B cell (primary cell): ENCODE data around the gene WDR38. TPM values are rescaled to one million over a fixed set of nuclear protein-coding genes. Genes with fewer than 3 reads are reported as not detected.

ENCODE experiments used
- ATAC-seq: fragments of 200-7000 bp; cut with Tn5 transposase; one replicate; pipeline ENCODE4 v1.10.0; 2021; ENCODE audit warnings: low read depth, mild to moderate bottlenecking, moderate number of reproducible peaks, moderate library complexity
- CTCF ChIA-PET: fragments of 350-600 bp; sonication (Branson Sonifier 250); formaldehyde crosslinking; loops from one replicate; lab custom pipeline; 2021; ENCODE audit warnings: antibody characterized with exemption, inconsistent platforms; lab: Charles Lee
- POLR2A ChIA-PET: fragments of 350-600 bp; sonication (Branson Sonifier 250); formaldehyde crosslinking; loops from one replicate; lab custom pipeline; 2021; ENCODE audit warnings: antibody characterized with exemption; lab: Charles Lee
- DNase-seq: peaks from one replicate; pipeline ENCODE4 v3.0.0; 2013
- H2AFZ ChIP-seq: 2 replicates; pipeline ENCODE4 v1.6.1; 2012; ENCODE audit warnings: mild to moderate bottlenecking, low read depth, low read length; ENCODE audit not compliant: insufficient read depth, poor library complexity, severe bottlenecking
- H3K27ac ChIP-seq, 2 donors: 1 replicate in 1 of 2; 2 replicates in 1 of 2; pipeline ENCODE4 v1.5.1; 2012 to 2013; ENCODE audit warnings: low read length in 2 of 2, mild to moderate bottlenecking in 2 of 2, moderate library complexity in 1 of 2
- H3K27me3 ChIP-seq, 4 experiments: fragments of 200-600 bp in 1 of 4; sonication (generic) in 1 of 4; replicated peaks in 1 of 4; 1 replicate in 2 of 4; 2 replicates in 2 of 4; pipeline versions ENCODE4 v1.6.1 to v1.7.0; 2013 to 2016; ENCODE audit warnings: low read length in 3 of 4, mild to moderate bottlenecking in 2 of 4, mixed read lengths in 1 of 4, moderate library complexity in 1 of 4; ENCODE audit not compliant: insufficient read depth in 4 of 4, control insufficient read depth in 3 of 4; ENCODE audit errors: control extremely low read depth in 1 of 4
- H3K36me3 ChIP-seq, 2 experiments: replicated peaks in 1 of 2; 1 replicate in 1 of 2; 2 replicates in 1 of 2; pipeline versions ENCODE4 v1.6.1 to v1.7.1; 2013; ENCODE audit warnings: low read length in 1 of 2; ENCODE audit not compliant: insufficient read depth in 2 of 2, control insufficient read depth in 1 of 2; ENCODE audit errors: control extremely low read depth in 1 of 2, extremely low read depth in 1 of 2
- H3K4me1 ChIP-seq, 2 donors: fragments of 200-600 bp in 1 of 2; sonication (generic) in 1 of 2; 1 replicate in 1 of 2; 2 replicates in 1 of 2; pipeline versions ENCODE4 v1.5.1 to v1.6.1; 2013 to 2017; ENCODE audit warnings: low read length in 2 of 2; ENCODE audit not compliant: control insufficient read depth in 2 of 2, insufficient read depth in 2 of 2
- H3K4me2 ChIP-seq: replicated peaks from 2 replicates; pipeline ENCODE3; 2012; ENCODE audit warnings: mild to moderate bottlenecking, low read depth, low read length; ENCODE audit not compliant: poor library complexity, severe bottlenecking
- H3K4me3 ChIP-seq, 5 experiments: fragments of 200-600 bp in 1 of 5; sonication (generic) in 1 of 5; 1 replicate in 3 of 5; 2 replicates in 2 of 5; pipeline versions ENCODE4 v1.5.1 to v1.7.0; 2011 to 2016; ENCODE audit warnings: low read length in 4 of 5, mild to moderate bottlenecking in 4 of 5, low read depth in 2 of 5, control low read depth in 1 of 5, moderate library complexity in 1 of 5; ENCODE audit not compliant: insufficient read depth in 1 of 5; ENCODE audit errors: control extremely low read depth in 1 of 5, extremely low read depth in 1 of 5
- H3K79me2 ChIP-seq: fragments of 200-600 bp; sonication (generic); one replicate; pipeline ENCODE4 v1.6.0; 2016; ENCODE audit warnings: low read length; ENCODE audit not compliant: control insufficient read depth, insufficient read depth
- H3K9ac ChIP-seq: fragments of 200-600 bp; sonication (generic); 2 replicates; pipeline ENCODE4 v1.6.1; 2017; ENCODE audit warnings: mild to moderate bottlenecking, low read length, moderate library complexity
- H3K9me3 ChIP-seq, 3 donors: one replicate each; pipeline versions ENCODE4 v1.6.1 to v1.7.1; 2013; ENCODE audit warnings: low read length in 2 of 3; ENCODE audit not compliant: control insufficient read depth in 2 of 3, insufficient read depth in 1 of 3; ENCODE audit errors: control extremely low read depth in 1 of 3
- H4K20me1 ChIP-seq: 2 replicates; pipeline ENCODE4 v1.6.0; 2012; ENCODE audit warnings: mild to moderate bottlenecking, low read length; ENCODE audit not compliant: insufficient read depth, control insufficient read depth, poor library complexity, severe bottlenecking
- H3K27ac Mint-ChIP-seq: one replicate; pipeline ENCODE4 v1.8.0; 2021; ENCODE audit warnings: mixed read lengths
- H3K27me3 Mint-ChIP-seq: one replicate; pipeline ENCODE4 v1.8.0; 2021; ENCODE audit warnings: mixed read lengths
- H3K4me1 Mint-ChIP-seq: one replicate; pipeline ENCODE4 v1.8.0; 2021; ENCODE audit warnings: mixed read lengths
- H3K4me3 Mint-ChIP-seq: one replicate; pipeline ENCODE4 v1.8.0; 2021; ENCODE audit warnings: mixed read lengths
- H3K9me3 Mint-ChIP-seq: one replicate; pipeline ENCODE4 v1.8.0; 2022; ENCODE audit warnings: mixed read lengths; ENCODE audit not compliant: insufficient read depth
- CTCF ChIP-seq: fragments of 200-600 bp; IDR thresholded peaks from one replicate; pipeline ENCODE4 v1.8.0; 2022; ENCODE audit warnings: antibody characterized with exemption, mild to moderate bottlenecking
- EZH2 ChIP-seq: IDR thresholded peaks from 2 replicates; pipeline ENCODE4 v1.6.1; 2012; ENCODE audit warnings: borderline replicate concordance, low read depth, mild to moderate bottlenecking, moderate library complexity, low read length; ENCODE audit not compliant: insufficient read depth, poor library complexity, severe bottlenecking
- WGBS: methylation state at CpG from one replicate; pipeline ENCODE4 v1.1.5; 2013; ENCODE audit warnings: missing lambda C conversion rate; ENCODE audit not compliant: insufficient coverage; 5-methylcytosine and 5-hydroxymethylcytosine counted together
- intact Hi-C: fragments of 100-400 bp; cut with micrococcal nuclease; formaldehyde crosslinking; loops from one replicate; pipeline ENCODE4 v1.10.0; 2022
- polyA plus RNA-seq: library from polyadenylated mRNA; depleted of rRNA; stranded (reverse); fragments of >200 nt; gene quantifications from 2 replicates; pipeline ENCODE4 v1.2.3, GENCODE V29; 2012
- total RNA-seq, 2 donors: library from RNA; stranded (reverse); fragments of 120-200 nt in 1 of 2; gene quantifications; 1 replicate in 1 of 2; 2 replicates in 1 of 2; pipeline versions ENCODE4 v1.2.3 to v1.2.4, GENCODE V29; 2013 to 2022

The WDR38 gene
- total and polyA plus RNA-seq, 2 donors (not counting 1 experiment from before 2014, with no cell fraction given), result not detected

GRCh38 chr9:124841075-124841821 is 12.0 kb upstream of the WDR38 start:
- H3K27ac ChIP-seq, result no peak overlapping the region
- H3K9me3 ChIP-seq, result no peaks in the 10 kb centered on the region
- H3K27ac Mint-ChIP-seq, result no peak overlapping the region
- no peak overlapping the region for H3K4me3 ChIP-seq
- peaks cover 8% of the 10 kb centered on the region for H3K27me3 Mint-ChIP-seq
- H2AFZ ChIP-seq, result no peak overlapping the region
- ATAC-seq (no peak), DNase-seq (no peak)
- H3K79me2 ChIP-seq, result no peaks in the 10 kb centered on the region
- H3K27me3 ChIP-seq, result peaks cover 0 to 6% (median 0%) of the 10 kb centered on the region in 4 experiments
- H3K4me3 Mint-ChIP-seq, result no peak overlapping the region
- no peak overlapping the region for H3K4me2 ChIP-seq
- TF ChIP-seq EZH2, result no peak
- TF ChIP-seq CTCF, result no peak
- H3K36me3 ChIP-seq, result no peaks in the 10 kb centered on the region
- CTCF ChIA-PET, result interaction anchor here (0.7 to 4.0 kb wide), 6 partner anchors 12 to 224 kb away, joined by 3 to 29 read pairs (median 4); partner anchors contain the start of genes NR6A1 and WDR38
- no peaks in the 10 kb centered on the region for H3K9me3 Mint-ChIP-seq
- intact Hi-C loops, result no loop called here
- 94% methylated on average over 6 of the region's 14 CpGs for WGBS
- POLR2A ChIA-PET, result no interaction called here
- no peak overlapping the region for H3K9ac ChIP-seq
- no peaks in the 10 kb centered on the region for H3K4me1 ChIP-seq
- no peaks in the 10 kb centered on the region for H3K4me1 Mint-ChIP-seq
- no peaks in the 10 kb centered on the region for H4K20me1 ChIP-seq

- Histone ChIP-seq H3K36me3 (no peaks in the 10 kb centered on the region), H3K9ac (no peak overlapping the region), H3K27me3 (peaks cover 0 to 6% (median 0%) of the 10 kb centered on the region in 4 experiments), H2AFZ (no peak overlapping the region), H4K20me1 (no peaks in the 10 kb centered on the region), H3K27ac (no peak overlapping the region), H3K4me2 (no peak overlapping the region), H3K79me2 (no peaks in the 10 kb centered on the region), H3K4me3 (no peak overlapping the region), H3K4me1 (no peaks in the 10 kb centered on the region), H3K9me3 (no peaks in the 10 kb centered on the region)
- ChIA-PET CTCF (interaction anchor here (4.0 kb wide), 1 partner anchor 9 kb away, joined by 19 read pairs; the partner anchor contains the start of gene WDR38), POLR2A (no interaction called here)
- Mint-ChIP-seq H3K27me3 (peaks cover 3% of the 10 kb centered on the region), H3K4me3 (no peak overlapping the region), H3K9me3 (no peaks in the 10 kb centered on the region), H3K4me1 (no peaks in the 10 kb centered on the region), H3K27ac (no peak overlapping the region)
- intact Hi-C loops, result no loop called here
- no peak for ATAC-seq
- TF ChIP-seq CTCF (no peak), EZH2 (no peak)
- DNase-seq, result no peak
- WGBS, result 86% methylated on average over 10 of the region's 11 CpGs
Measured at GRCh38 chr9:124843456-124844034, 9.7 kb upstream of the WDR38 start.
